Keratinocyte (primary cell): Measurements from ENCODE around the gene CNNM2. TPM values are rescaled to one million over a fixed set of nuclear protein-coding genes. Genes with fewer than 3 reads are reported as not detected.

Source experiments
- DNase-seq: peaks from one replicate; pipeline ENCODE4 v3.0.0-alpha.2; 2011; ENCODE audit warnings: low read depth, missing footprints, low spot score
- FAIRE-seq: peaks from 2 replicates; lab custom pipeline; 2011; peaks lifted over from hg19 to GRCh38; lab: Jason Lieb, UNC
- H2AFZ ChIP-seq: 2 replicates; pipeline ENCODE4 v1.6.0; 2012; ENCODE audit warnings: low read length, control low read depth, inconsistent platforms; ENCODE audit not compliant: control insufficient read depth
- H3K27ac ChIP-seq: 2 replicates; pipeline ENCODE4 v1.5.1; 2011; ENCODE audit warnings: low read length; ENCODE audit not compliant: control insufficient read depth, insufficient read depth
- H3K27me3 ChIP-seq: 3 replicates; pipeline ENCODE4 v1.6.0; 2011; ENCODE audit warnings: low read length; ENCODE audit not compliant: control insufficient read depth, insufficient read depth; ENCODE audit errors: extremely low read depth
- H3K36me3 ChIP-seq, 2 experiments: 2 replicates in 1 of 2; 3 replicates in 1 of 2; pipeline ENCODE4 v1.5.1; 2011; ENCODE audit warnings: low read length in 2 of 2, mild to moderate bottlenecking in 1 of 2; ENCODE audit not compliant: control insufficient read depth in 2 of 2, insufficient read depth in 2 of 2; ENCODE audit errors: extremely low read depth in 1 of 2
- H3K4me1 ChIP-seq: 3 replicates; pipeline ENCODE4 v1.5.1; 2011; ENCODE audit warnings: low read length; ENCODE audit not compliant: control insufficient read depth, insufficient read depth; ENCODE audit errors: extremely low read depth
- H3K4me2 ChIP-seq: 3 replicates; pipeline ENCODE4 v1.6.0; 2011; ENCODE audit warnings: low read depth, low read length; ENCODE audit not compliant: control insufficient read depth, insufficient read depth; ENCODE audit errors: extremely low read depth
- H3K4me3 ChIP-seq, 3 experiments: fragments of 200-600 bp in 1 of 3; sonication (generic) in 1 of 3; 2 replicates in 2 of 3; 3 replicates in 1 of 3; pipeline ENCODE4 v1.5.1; 2011 to 2016; ENCODE audit warnings: low read length in 3 of 3, mild to moderate bottlenecking in 3 of 3, control low read depth in 2 of 3, inconsistent platforms in 1 of 3, low read depth in 1 of 3, mixed read lengths in 1 of 3, mixed run types in 1 of 3, moderate library complexity in 1 of 3; ENCODE audit not compliant: control insufficient read depth in 2 of 3, insufficient read depth in 2 of 3; ENCODE audit errors: extremely low read depth in 1 of 3
- H3K79me2 ChIP-seq: 2 replicates; pipeline ENCODE4 v1.6.0; 2012; ENCODE audit warnings: low read length; ENCODE audit not compliant: control insufficient read depth, insufficient read depth
- H3K9ac ChIP-seq: 3 replicates; pipeline ENCODE4 v1.6.0; 2011; ENCODE audit warnings: low read length; ENCODE audit not compliant: control insufficient read depth, insufficient read depth; ENCODE audit errors: extremely low read depth
- H3K9me1 ChIP-seq: 3 replicates; pipeline ENCODE4 v1.6.0; 2011; ENCODE audit warnings: low read length; ENCODE audit not compliant: control insufficient read depth, insufficient read depth; ENCODE audit errors: extremely low read depth
- H3K9me3 ChIP-seq: 2 replicates; pipeline ENCODE4 v1.5.1; 2012; ENCODE audit warnings: low read depth, low read length; ENCODE audit not compliant: control insufficient read depth
- H4K20me1 ChIP-seq: 3 replicates; pipeline ENCODE4 v1.6.0; 2011; ENCODE audit warnings: low read length; ENCODE audit not compliant: control insufficient read depth, insufficient read depth; ENCODE audit errors: extremely low read depth
- CTCF ChIP-seq, 3 experiments: IDR thresholded peaks in 1 of 3; conservative IDR thresholded peaks in 1 of 3; optimal IDR thresholded peaks in 1 of 3; 2 replicates in 2 of 3; 3 replicates in 1 of 3; pipeline versions ENCODE3 to v1.5.1; 2011; ENCODE audit warnings: low read length in 3 of 3, mild to moderate bottlenecking in 3 of 3, moderate library complexity in 2 of 3, control low read depth in 1 of 3, inconsistent platforms in 1 of 3; ENCODE audit not compliant: insufficient read depth in 2 of 3; ENCODE audit errors: extremely low read depth in 1 of 3
- EZH2 ChIP-seq: IDR thresholded peaks from one replicate; pipeline ENCODE4 v1.6.1; 2012; ENCODE audit warnings: inconsistent platforms, mild to moderate bottlenecking, low read length, moderate library complexity
- dilution Hi-C: fragments of 300-500 bp; cut with MboI; formaldehyde crosslinking; loops from one replicate; pipeline ENCODE4 v1.7.0; 2020; ENCODE audit warnings: low sequenced_read_pairs; ENCODE audit not compliant: extremely low pct_ligation_motif_present
- polyA plus RNA-seq, 5 experiments: library from polyadenylated mRNA; depleted of rRNA in 3 of 5; stranded (reverse) in 3 of 5; stranded (forward) in 1 of 5; unstranded in 1 of 5; fragments of >200 nt; gene quantifications; 1 replicate in 1 of 5; 2 replicates in 3 of 5; 3 replicates in 1 of 5; pipeline versions ENCODE4 v1.2.1 to v1.2.3, GENCODE V29; 2011 to 2012; ENCODE audit warnings: missing spikeins in 2 of 5, low read depth in 1 of 5, low replicate concordance in 1 of 5

Gene CNNM2
- polyA plus RNA-seq, 1 donor (not counting 4 experiments of a cell fraction or from before 2014, with no cell fraction given) = 1.5 TPM

GRCh38 chr10:102869258-102870198 is 48.6 kb upstream of the CNNM2 start, which contains the start of gene AS3MT:
Gene AS3MT (plus strand): TSS chr10:102869470. CDS start chr10:102869593, 123 bp downstream.
- Histone ChIP-seq H3K27ac (no peak within 1 kb of the TSS), H3K9me1 (no peaks in the 10 kb centered on the region), H2AFZ (peak within 1 kb of the TSS; percentile 93), H3K79me2 (no peaks in the 10 kb centered on the region), H3K27me3 (no peaks in the 10 kb centered on the region), H3K36me3 (no peaks in the 10 kb centered on the region), H3K4me1 (peaks cover 5% of the 10 kb centered on the region), H4K20me1 (no peaks in the 10 kb centered on the region), H3K9me3 (no peaks in the 10 kb centered on the region), H3K9ac (peak within 1 kb of the TSS; percentile 52), H3K4me3 (peak within 1 kb of the TSS; percentile 19 to 70 (median 48)), H3K4me2 (peak within 1 kb of the TSS; percentile 89)
- DNase-seq (no peak), FAIRE-seq (no peak)
- dilution Hi-C loops = no loop called here
- TF ChIP-seq EZH2 (no peak), CTCF (optimal IDR thresholded peaks at IDR 0.05 in 1 of 3, IDR thresholded peaks at IDR 0.05 in 1 of 3, conservative IDR thresholded peaks at IDR 0.05 in 1 of 3; ENCODE audit: extremely low read depth in 1 of 3, insufficient read depth in 2 of 3, low read length in 3 of 3) (no peak)

GRCh38 chr10:102870221-102870620 is 47.9 kb upstream of the CNNM2 start:
- no peak overlapping the region for H3K9ac ChIP-seq
- H4K20me1 ChIP-seq = no peaks in the 10 kb centered on the region
- no peak overlapping the region for H3K4me3 ChIP-seq
- FAIRE-seq (no peak), DNase-seq (no peak)
- no peaks in the 10 kb centered on the region for H3K9me3 ChIP-seq
- peak overlapping the region; percentile 88 for H2AFZ ChIP-seq
- H3K36me3 ChIP-seq = no peaks in the 10 kb centered on the region
- H3K79me2 ChIP-seq = no peaks in the 10 kb centered on the region
- dilution Hi-C loops = no loop called here
- TF ChIP-seq EZH2 = no peak
- no peak for TF ChIP-seq CTCF (optimal IDR thresholded peaks at IDR 0.05 in 1 of 3, IDR thresholded peaks at IDR 0.05 in 1 of 3, conservative IDR thresholded peaks at IDR 0.05 in 1 of 3; ENCODE audit: extremely low read depth in 1 of 3, insufficient read depth in 2 of 3, low read length in 3 of 3)
- peaks cover 5% of the 10 kb centered on the region for H3K4me1 ChIP-seq
- H3K4me2 ChIP-seq = peak overlapping the region; percentile 89
- H3K27me3 ChIP-seq = no peaks in the 10 kb centered on the region
- H3K27ac ChIP-seq = no peak overlapping the region
- no peaks in the 10 kb centered on the region for H3K9me1 ChIP-seq
